ENCODE measurements around the gene ZSWIM7.

ZSWIM7 gene

DNA sequence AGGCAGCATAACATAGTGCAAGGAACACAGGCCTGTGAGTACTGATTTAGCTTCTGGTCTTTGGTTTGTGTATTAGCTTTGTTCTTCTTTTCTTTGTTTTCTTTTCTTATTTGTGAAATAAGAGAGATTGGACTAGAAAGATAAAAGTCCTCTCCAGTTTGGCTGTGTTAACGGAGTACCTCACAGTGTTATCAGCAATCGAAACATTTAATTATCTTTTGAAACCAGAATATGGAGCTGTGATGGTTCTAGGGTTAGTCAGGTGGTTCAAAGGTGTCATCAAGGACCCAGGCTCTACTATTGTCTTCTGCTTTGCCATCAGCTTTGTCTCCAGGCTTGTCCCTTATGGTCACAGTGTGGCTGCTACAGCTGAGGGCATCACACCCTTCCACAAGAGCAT is 29.0 kb downstream of the ZSWIM7 start:
- Histone ChIP-seq H3K4me3 (ENCODE audit: control insufficient read depth in 1 of 7, extremely low read depth in 1 of 7, insufficient read depth in 4 of 7, low read depth in 2 of 7, low read length in 6 of 7) (no peak overlapping the region), H3K27me3 (replicated peaks in 2 of 5; ENCODE audit: control insufficient read depth in 4 of 5, insufficient read depth in 5 of 5, low read length in 4 of 5) (no peaks in the 10 kb centered on the region), H3K27ac (ENCODE audit: insufficient read depth in 1 of 2, low read depth in 1 of 2, low read length in 2 of 2, poor library complexity in 1 of 2, severe bottlenecking in 2 of 2) (no peak overlapping the region), H3K36me3 (ENCODE audit: control insufficient read depth in 4 of 4, insufficient read depth in 4 of 4, low read length in 3 of 4) (peaks cover 0 to 40% (median 7%) of the 10 kb centered on the region in 4 experiments), H3K9me3 (ENCODE audit: control extremely low read depth in 1 of 5, control insufficient read depth in 4 of 5, insufficient read depth in 2 of 5, low read depth in 1 of 5, low read length in 4 of 5) (no peaks in the 10 kb centered on the region), H3K4me1 (ENCODE audit: control extremely low read depth in 1 of 4, control insufficient read depth in 4 of 4, insufficient read depth in 4 of 4, low read length in 3 of 4) (peaks cover 0 to 42% (median 30%) of the 10 kb centered on the region in 4 experiments)
- CTCF ChIA-PET, result interaction anchor here (1.2 to 1.5 kb wide), 4 partner anchors 8 to 28 kb away, joined by 3 to 5 read pairs (median 4); partner anchors contain the start of gene ADORA2B
- POLR2A ChIA-PET, result interaction anchor here (0.6 kb wide), 2 partner anchors 23 to 24 kb away, joined by 3 to 4 read pairs; no protein-coding TSS in a partner anchor
- 100% methylated on average over 1 of the region's 2 CpGs for WGBS (ENCODE audit: insufficient coverage)
- no peak for DNase-seq

DNA sequence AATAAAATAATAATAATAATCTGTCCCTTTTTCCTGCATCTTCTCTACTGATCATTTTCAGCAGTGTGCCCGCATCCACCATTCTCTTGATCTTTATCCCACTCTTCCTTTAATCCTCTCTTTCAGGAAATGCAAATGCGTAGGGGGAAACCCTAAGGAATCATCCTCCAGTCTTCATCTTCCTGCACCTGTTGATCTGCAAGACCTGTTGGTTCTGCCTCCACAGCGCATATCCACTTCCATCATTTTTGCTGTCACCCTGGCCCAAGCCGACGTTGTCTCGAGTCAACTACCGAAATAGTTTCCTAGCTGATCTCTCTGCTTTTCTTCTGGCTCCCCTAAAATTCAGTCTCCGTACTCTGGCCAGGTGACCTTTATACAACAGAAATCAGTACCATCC is 30.0 kb downstream of the ZSWIM7 start:
- ChIA-PET POLR2A (no interaction called here), CTCF (interaction anchor here (1.1 to 1.5 kb wide), 3 partner anchors 11 to 29 kb away, joined by 4 to 5 read pairs (median 5); no protein-coding TSS in a partner anchor)
- H3K4me3 ChIP-seq (ENCODE audit: control insufficient read depth in 1 of 7, extremely low read depth in 1 of 7, insufficient read depth in 4 of 7, low read depth in 2 of 7, low read length in 6 of 7), result no peak overlapping the region
- no peaks in the 10 kb centered on the region for H3K9me3 ChIP-seq (ENCODE audit: control extremely low read depth in 1 of 5, control insufficient read depth in 4 of 5, insufficient read depth in 2 of 5, low read depth in 1 of 5, low read length in 4 of 5)
- no peak overlapping the region for H3K27ac ChIP-seq (ENCODE audit: insufficient read depth in 1 of 2, low read depth in 1 of 2, low read length in 2 of 2, poor library complexity in 1 of 2, severe bottlenecking in 2 of 2)
- DNase-seq, result no peak
- 97% methylated on average over 8 of the region's 8 CpGs for WGBS (ENCODE audit: insufficient coverage)
- H3K27me3 ChIP-seq (replicated peaks in 2 of 5; ENCODE audit: control insufficient read depth in 4 of 5, insufficient read depth in 5 of 5, low read length in 4 of 5), result no peaks in the 10 kb centered on the region
- peaks cover 0 to 48% (median 36%) of the 10 kb centered on the region in 4 experiments for H3K4me1 ChIP-seq (ENCODE audit: control extremely low read depth in 1 of 4, control insufficient read depth in 4 of 4, insufficient read depth in 4 of 4, low read length in 3 of 4)
- H3K36me3 ChIP-seq (ENCODE audit: control insufficient read depth in 4 of 4, insufficient read depth in 4 of 4, low read length in 3 of 4), result peaks cover 0 to 30% (median 0%) of the 10 kb centered on the region in 4 experiments

DNA sequence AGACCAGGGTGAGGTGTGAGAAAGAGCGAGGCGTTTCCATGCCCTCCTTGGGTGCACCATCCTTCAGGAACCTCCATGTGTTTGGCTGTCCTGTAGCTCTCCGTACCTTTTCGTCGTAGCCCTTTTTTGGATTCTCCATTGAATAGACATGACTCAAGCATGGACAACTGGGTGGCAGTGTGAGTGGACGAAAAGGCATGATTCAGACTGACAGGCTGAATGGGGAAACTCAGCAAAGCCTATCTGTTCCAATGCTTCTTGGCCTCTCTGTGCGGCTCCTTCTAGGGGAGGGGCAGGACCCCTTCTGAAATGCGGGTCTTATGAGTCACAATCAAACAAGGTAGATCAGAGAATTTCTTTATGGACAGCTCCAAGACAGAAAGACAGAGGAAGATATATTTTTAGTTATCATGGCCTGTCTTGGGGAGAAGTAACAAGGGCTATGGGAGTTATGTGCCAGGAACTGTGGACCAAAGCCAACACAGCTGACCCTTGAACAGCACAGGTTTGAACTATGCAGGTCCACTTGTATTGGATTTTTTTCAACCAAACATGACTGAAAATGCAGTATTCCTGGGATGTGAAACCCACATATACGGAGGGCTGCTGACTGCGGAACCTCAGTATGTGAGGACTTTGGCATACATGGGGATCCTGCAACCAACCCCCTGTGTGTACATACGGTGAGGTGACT is 31.7 kb downstream of the ZSWIM7 start:
- WGBS (ENCODE audit: insufficient coverage), result 98% methylated on average over 9 of the region's 11 CpGs
- H3K4me3 ChIP-seq (ENCODE audit: control insufficient read depth in 1 of 7, extremely low read depth in 1 of 7, insufficient read depth in 4 of 7, low read depth in 2 of 7, low read length in 6 of 7), result no peak overlapping the region
- peaks cover 0 to 26% (median 0%) of the 10 kb centered on the region in 4 experiments for H3K36me3 ChIP-seq (ENCODE audit: control insufficient read depth in 4 of 4, insufficient read depth in 4 of 4, low read length in 3 of 4)
- DNase-seq, result no peak
- ChIA-PET CTCF (interaction anchor here (0.8 to 1.8 kb wide), 6 partner anchors 9 to 33 kb away, joined by 3 to 4 read pairs (median 3); partner anchors contain the start of gene ZSWIM7), POLR2A (no interaction called here)
- H3K27me3 ChIP-seq (replicated peaks in 2 of 5; ENCODE audit: control insufficient read depth in 4 of 5, insufficient read depth in 5 of 5, low read length in 4 of 5), result no peaks in the 10 kb centered on the region
- H3K27ac ChIP-seq (ENCODE audit: insufficient read depth in 1 of 2, low read depth in 1 of 2, low read length in 2 of 2, poor library complexity in 1 of 2, severe bottlenecking in 2 of 2), result peak overlapping the region in 1 of 2 experiments; percentile 85
- peaks cover 0 to 48% (median 41%) of the 10 kb centered on the region in 4 experiments for H3K4me1 ChIP-seq (ENCODE audit: control extremely low read depth in 1 of 4, control insufficient read depth in 4 of 4, insufficient read depth in 4 of 4, low read length in 3 of 4)
- no peaks in the 10 kb centered on the region for H3K9me3 ChIP-seq (ENCODE audit: control extremely low read depth in 1 of 5, control insufficient read depth in 4 of 5, insufficient read depth in 2 of 5, low read depth in 1 of 5, low read length in 4 of 5)

- CTCF ChIA-PET, result interaction anchor here (0.7 to 2.6 kb wide), 6 partner anchors 8 to 33 kb away, joined by 3 to 13 read pairs (median 4); partner anchors contain the start of genes ADORA2B, TTC19 and ZSWIM7
- Histone ChIP-seq H3K9me3 (ENCODE audit: control extremely low read depth in 1 of 5, control insufficient read depth in 4 of 5, insufficient read depth in 2 of 5, low read depth in 1 of 5, low read length in 4 of 5) (no peaks in the 10 kb centered on the region), H3K36me3 (ENCODE audit: control insufficient read depth in 4 of 4, insufficient read depth in 4 of 4, low read length in 3 of 4) (peaks cover 0 to 20% (median 0%) of the 10 kb centered on the region in 4 experiments), H3K27ac (ENCODE audit: insufficient read depth in 1 of 2, low read depth in 1 of 2, low read length in 2 of 2, poor library complexity in 1 of 2, severe bottlenecking in 2 of 2) (peak overlapping the region; percentile 52 to 85), H3K4me3 (ENCODE audit: control insufficient read depth in 1 of 7, extremely low read depth in 1 of 7, insufficient read depth in 4 of 7, low read depth in 2 of 7, low read length in 6 of 7) (peak overlapping the region in 4 of 7 experiments; percentile 26 to 51 (median 40)), H3K27me3 (replicated peaks in 2 of 5; ENCODE audit: control insufficient read depth in 4 of 5, insufficient read depth in 5 of 5, low read length in 4 of 5) (no peaks in the 10 kb centered on the region), H3K4me1 (ENCODE audit: control extremely low read depth in 1 of 4, control insufficient read depth in 4 of 4, insufficient read depth in 4 of 4, low read length in 3 of 4) (peaks cover 0 to 47% (median 40%) of the 10 kb centered on the region in 4 experiments)
- 37% methylated on average over 10 of the region's 11 CpGs for WGBS (ENCODE audit: insufficient coverage)
- POLR2A ChIA-PET, result no interaction called here
- no peak for DNase-seq
Measured at GRCh38 chr17:15966879-15967248, 32.6 kb downstream of the ZSWIM7 start.

DNA sequence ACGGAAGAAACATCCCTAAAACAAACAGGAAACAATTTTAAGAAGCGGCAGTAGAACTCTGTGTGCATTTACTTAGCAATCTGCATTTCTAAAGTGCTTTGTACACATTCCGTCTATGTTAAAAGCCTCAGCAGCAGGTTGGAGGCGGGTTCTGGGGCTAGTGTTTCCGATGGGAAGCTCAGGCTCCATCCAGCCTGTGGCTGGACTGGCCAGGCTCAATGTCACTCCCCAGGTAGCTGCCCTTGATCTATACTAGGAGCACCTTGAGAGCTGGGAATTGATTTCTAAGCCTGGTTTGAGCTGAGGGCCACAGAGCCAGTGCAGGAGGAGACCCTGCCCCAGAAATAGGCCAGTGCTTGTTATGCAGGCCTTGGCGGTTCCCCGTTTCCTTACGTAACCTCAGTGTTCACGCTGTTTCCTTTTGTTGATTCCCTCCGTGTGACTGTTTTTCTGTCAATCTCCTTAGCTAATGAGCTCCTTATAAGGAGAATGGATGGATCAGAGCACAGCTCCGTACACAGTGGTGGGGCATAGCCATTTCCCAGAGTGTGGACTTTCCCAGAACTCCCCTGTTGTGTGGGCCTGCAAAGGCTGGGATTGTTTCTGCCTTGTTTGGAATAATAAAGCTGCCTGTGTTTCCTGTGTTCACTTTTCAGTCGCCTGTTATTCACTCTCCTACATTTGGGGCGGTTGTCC is 33.2 kb downstream of the ZSWIM7 start:
- CTCF ChIA-PET, result interaction anchor here (0.7 to 2.6 kb wide), 9 partner anchors 8 to 33 kb away, joined by 3 to 13 read pairs (median 4); partner anchors contain the start of genes ADORA2B, TTC19 and ZSWIM7

DNA sequence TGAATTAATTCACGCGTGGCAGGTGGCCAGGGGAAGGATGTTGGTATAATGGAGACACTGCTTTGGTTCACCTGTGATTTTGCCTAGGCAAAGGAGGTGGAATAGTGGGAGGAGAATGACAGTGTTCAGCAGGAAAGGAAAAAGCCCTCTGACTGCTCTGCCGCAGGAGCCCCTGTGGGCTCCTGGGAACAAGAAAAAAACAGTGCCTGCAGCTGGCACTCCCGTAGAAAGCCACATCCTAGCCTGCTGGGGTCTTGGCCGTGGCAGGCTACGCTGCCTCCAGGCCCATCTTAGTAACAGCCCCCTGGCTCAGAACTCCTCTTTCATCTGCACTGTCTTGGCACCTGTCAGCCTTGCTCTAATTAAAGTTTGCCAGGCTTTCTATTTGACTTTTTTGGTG is 34.0 kb downstream of the ZSWIM7 start:
- WGBS (ENCODE audit: insufficient coverage), result 8% methylated on average over 4 of the region's 6 CpGs
- DNase-seq, result peak in 2 of 3 donors; percentile 53 to 60

More for the DNA sequence above, 33.2 kb downstream of the ZSWIM7 start:
- peaks cover 0 to 15% (median 0%) of the 10 kb centered on the region in 4 experiments for H3K36me3 ChIP-seq (ENCODE audit: control insufficient read depth in 4 of 4, insufficient read depth in 4 of 4, low read length in 3 of 4)
- peak in 2 of 3 donors; percentile 71 to 79 for DNase-seq
- POLR2A ChIA-PET, result no interaction called here
- peak overlapping the region; percentile 52 to 85 for H3K27ac ChIP-seq (ENCODE audit: insufficient read depth in 1 of 2, low read depth in 1 of 2, low read length in 2 of 2, poor library complexity in 1 of 2, severe bottlenecking in 2 of 2)
- H3K4me1 ChIP-seq (ENCODE audit: control extremely low read depth in 1 of 4, control insufficient read depth in 4 of 4, insufficient read depth in 4 of 4, low read length in 3 of 4), result peaks cover 0 to 47% (median 39%) of the 10 kb centered on the region in 4 experiments
- peak overlapping the region in 5 of 7 experiments; percentile 13 to 51 (median 39) for H3K4me3 ChIP-seq (ENCODE audit: control insufficient read depth in 1 of 7, extremely low read depth in 1 of 7, insufficient read depth in 4 of 7, low read depth in 2 of 7, low read length in 6 of 7)
- 5% methylated on average over 11 of the region's 13 CpGs for WGBS (ENCODE audit: insufficient coverage)
- H3K27me3 ChIP-seq (replicated peaks in 2 of 5; ENCODE audit: control insufficient read depth in 4 of 5, insufficient read depth in 5 of 5, low read length in 4 of 5), result no peaks in the 10 kb centered on the region
- no peaks in the 10 kb centered on the region for H3K9me3 ChIP-seq (ENCODE audit: control extremely low read depth in 1 of 5, control insufficient read depth in 4 of 5, insufficient read depth in 2 of 5, low read depth in 1 of 5, low read length in 4 of 5)

More for the DNA sequence above, 34.0 kb downstream of the ZSWIM7 start:
- H3K4me1 ChIP-seq (ENCODE audit: control extremely low read depth in 1 of 4, control insufficient read depth in 4 of 4, insufficient read depth in 4 of 4, low read length in 3 of 4), result peaks cover 0 to 43% (median 35%) of the 10 kb centered on the region in 4 experiments
- H3K27me3 ChIP-seq (replicated peaks in 2 of 5; ENCODE audit: control insufficient read depth in 4 of 5, insufficient read depth in 5 of 5, low read length in 4 of 5), result no peaks in the 10 kb centered on the region
- POLR2A ChIA-PET, result interaction anchor here (0.6 kb wide), 1 partner anchor 15 kb away, joined by 3 read pairs; no protein-coding TSS in a partner anchor
- no peaks in the 10 kb centered on the region for H3K9me3 ChIP-seq (ENCODE audit: control extremely low read depth in 1 of 5, control insufficient read depth in 4 of 5, insufficient read depth in 2 of 5, low read depth in 1 of 5, low read length in 4 of 5)
- H3K27ac ChIP-seq (ENCODE audit: insufficient read depth in 1 of 2, low read depth in 1 of 2, low read length in 2 of 2, poor library complexity in 1 of 2, severe bottlenecking in 2 of 2), result peak overlapping the region in 1 of 2 experiments; percentile 85
- H3K36me3 ChIP-seq (ENCODE audit: control insufficient read depth in 4 of 4, insufficient read depth in 4 of 4, low read length in 3 of 4), result peaks cover 0 to 11% (median 0%) of the 10 kb centered on the region in 4 experiments
- CTCF ChIA-PET, result interaction anchor here (1.1 to 2.6 kb wide), 6 partner anchors 9 to 31 kb away, joined by 4 to 13 read pairs (median 6); partner anchors contain the start of gene ADORA2B
- peak overlapping the region in 3 of 7 experiments; percentile 19 to 28 (median 25) for H3K4me3 ChIP-seq (ENCODE audit: control insufficient read depth in 1 of 7, extremely low read depth in 1 of 7, insufficient read depth in 4 of 7, low read depth in 2 of 7, low read length in 6 of 7)

Measured in common myeloid progenitor, CD34-positive (primary cell).